Epithelial cell of prostate (primary cell): ENCODE measurements around the gene RAMP2.
"Not testable (repeated sequence)": the region's sequence is repeated elsewhere in the genome, so short reads cannot be mapped to it uniquely, and the experiment has no call there.

Source experiments
- DNase-seq: peaks from one replicate; pipeline ENCODE4 v3.0.0-alpha.2; 2011; ENCODE audit warnings: low read depth, low spot score
- H3K27ac ChIP-seq: fragments of 450-650 bp; 2 replicates; pipeline ENCODE4 v1.5.1; 2017; ENCODE audit warnings: mild to moderate bottlenecking

RAMP2 gene

GRCh38 chr17:42767512-42767911 lies 6.5 kb downstream of the RAMP2 start:
- DNase-seq: no peak

DNA sequence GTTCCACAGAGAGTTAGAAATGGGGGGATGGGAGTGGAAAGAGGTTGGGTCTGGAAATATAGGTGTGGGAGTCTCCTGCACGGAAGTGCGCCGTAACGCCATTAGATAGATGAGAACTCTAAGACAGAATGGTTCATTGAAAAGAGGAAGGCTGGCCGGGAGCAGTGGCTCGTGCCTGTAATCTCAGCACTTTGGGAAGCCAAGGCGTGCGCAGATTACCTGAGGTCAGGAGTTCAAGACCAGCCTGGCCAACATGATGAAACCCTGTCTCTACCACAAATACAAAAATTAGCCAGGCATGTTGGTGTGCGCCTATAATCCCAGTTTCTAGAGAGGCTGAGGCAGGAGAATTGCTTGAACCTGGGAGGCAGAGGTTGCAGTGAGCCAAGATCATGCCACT lies 7.0 kb downstream of the RAMP2 start:
- not testable (repeated sequence) for H3K27ac ChIP-seq, DNase-seq

More at GRCh38 chr17:42767512-42767911, 6.5 kb downstream of the RAMP2 start:
- no peak overlapping the region for H3K27ac ChIP-seq

DNA sequence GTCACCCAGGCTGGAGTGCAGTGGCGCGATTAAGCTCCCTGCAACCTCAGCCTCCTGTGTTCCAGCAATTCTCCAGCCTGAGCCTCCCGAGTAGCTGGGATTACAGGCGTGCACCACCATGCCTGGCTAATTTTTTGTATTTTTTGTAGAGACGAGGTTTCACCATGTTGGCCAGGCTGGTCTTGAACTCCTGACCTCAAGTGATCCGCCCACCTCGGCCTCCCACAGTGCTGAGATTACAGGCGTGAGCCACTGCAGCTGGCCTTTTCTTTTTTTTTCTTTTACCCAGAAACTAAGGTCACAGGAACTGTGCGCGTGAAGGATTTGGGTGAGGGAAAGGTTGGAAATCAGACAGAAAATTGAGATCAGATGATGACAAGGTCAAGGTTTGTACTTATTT lies 8.9 kb downstream of the RAMP2 start:
- not testable (repeated sequence) for DNase-seq, H3K27ac ChIP-seq

DNA sequence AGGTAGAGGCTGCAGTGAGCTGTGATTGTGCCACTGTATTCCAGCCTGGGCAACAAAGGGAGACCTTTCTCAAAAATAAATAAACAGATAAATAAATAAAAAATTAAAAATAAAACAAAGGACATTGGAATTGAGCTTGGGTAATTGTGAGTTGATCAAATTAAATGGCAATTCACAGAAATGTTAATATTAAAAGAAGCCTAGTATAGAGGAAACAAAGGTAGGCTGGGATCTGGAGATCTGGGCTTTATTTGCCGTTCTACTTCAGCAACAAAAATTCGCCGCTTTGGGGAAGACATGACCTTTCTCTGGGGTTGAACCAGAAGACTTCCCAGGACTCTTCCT lies 11.9 kb downstream of the RAMP2 start:
- H3K27ac ChIP-seq: peak overlapping the region; percentile 81
- DNase-seq: no peak

DNA sequence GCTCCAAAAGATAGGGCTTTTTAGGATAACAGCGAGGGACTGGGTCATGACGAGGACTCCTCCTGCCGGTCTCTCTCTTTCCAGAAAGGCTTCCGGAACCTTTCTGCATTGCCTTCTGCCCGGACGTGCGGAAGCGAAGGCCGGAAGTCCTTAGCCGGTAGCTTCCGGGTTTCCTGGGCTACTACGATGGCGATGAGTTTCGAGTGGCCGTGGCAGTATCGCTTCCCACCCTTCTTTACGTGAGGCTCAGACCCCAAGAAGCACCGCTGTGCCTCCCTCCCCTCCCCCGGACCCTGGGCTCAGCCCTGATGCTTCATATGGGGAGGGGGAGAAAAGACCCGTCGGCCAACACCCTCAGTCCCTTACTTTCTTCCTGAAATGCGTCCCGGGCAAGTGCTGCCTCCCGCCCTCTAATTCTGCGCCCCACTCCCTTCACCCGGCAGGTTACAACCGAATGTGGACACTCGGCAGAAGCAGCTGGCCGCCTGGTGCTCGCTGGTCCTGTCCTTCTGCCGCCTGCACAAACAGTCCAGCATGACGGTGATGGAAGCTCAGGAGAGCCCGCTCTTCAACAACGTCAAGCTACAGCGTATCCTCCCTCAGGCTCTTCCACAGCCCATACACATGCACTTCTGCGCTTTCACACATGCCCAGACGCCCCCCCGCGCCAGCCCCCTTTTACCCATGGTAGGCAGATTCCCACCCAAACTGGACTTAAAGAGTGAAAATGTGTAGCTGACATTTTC lies 12.4 kb downstream of the RAMP2 start, which contains the start of gene VPS25:
Gene VPS25, plus strand, starts transcription at position 160 of the 746 bp plus-strand sequence. Its CDS starts 27 bp downstream, at position 187.
- DNase-seq: peak; percentile 43

GRCh38 chr17:42774066-42774745 lies 13.2 kb downstream of the RAMP2 start:
- DNase-seq: no peak
- H3K27ac ChIP-seq: peak overlapping the region; percentile 81

More for the DNA sequence above, 12.4 kb downstream of the RAMP2 start, which contains the start of gene VPS25:
- peak within 1 kb of the TSS; percentile 81 for H3K27ac ChIP-seq

GRCh38 chr17:42775534-42776098 lies 14.6 kb downstream of the RAMP2 start:
- no peak for DNase-seq
- H3K27ac ChIP-seq: no peak overlapping the region

- no peak overlapping the region for H3K27ac ChIP-seq
Observed at GRCh38 chr17:42778570-42778969, 17.5 kb downstream of the RAMP2 start.

DNA sequence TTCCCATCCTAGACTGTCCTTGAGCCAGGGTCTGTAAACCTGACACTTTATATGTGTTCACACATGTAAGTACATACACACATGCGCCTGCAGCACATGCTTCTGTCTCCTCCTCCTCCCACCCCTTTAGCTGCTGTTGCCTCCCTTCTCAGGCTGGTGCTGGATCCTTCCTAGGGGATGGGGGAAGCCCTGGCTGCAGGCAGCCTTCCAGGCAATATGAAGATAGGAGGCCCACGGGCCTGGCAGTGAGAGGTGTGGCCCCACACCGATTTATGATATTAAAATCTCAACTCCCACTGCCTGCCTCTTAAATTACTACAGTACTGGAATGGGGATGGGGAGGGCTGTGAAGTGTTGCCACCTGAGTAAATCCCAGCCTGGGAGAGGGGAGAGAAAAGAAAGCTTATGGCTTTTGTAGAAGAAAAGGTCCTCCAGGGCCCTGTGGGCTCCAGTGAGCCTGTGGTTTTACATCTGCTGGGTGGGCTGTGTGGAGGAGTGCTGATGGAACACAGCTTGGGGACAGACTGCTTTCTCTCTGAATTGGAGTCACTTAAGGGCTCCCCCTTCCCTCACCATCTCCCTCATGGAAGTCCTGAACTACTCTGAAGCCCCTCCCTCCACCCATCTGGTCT lies 18.4 kb downstream of the RAMP2 start:
- DNase-seq: no peak
- no peak overlapping the region for H3K27ac ChIP-seq

More at GRCh38 chr17:42778570-42778969, 17.5 kb downstream of the RAMP2 start:
- no peak for DNase-seq

- no peak within 1 kb of the TSS for H3K27ac ChIP-seq
- DNase-seq: no peak
Observed at GRCh38 chr17:42779936-42780850, 19.2 kb downstream of the RAMP2 start, which contains the start of gene WNK4. Gene WNK4 (plus strand): TSS chr17:42780610. CDS start chr17:42780699, 89 bp downstream.

DNA sequence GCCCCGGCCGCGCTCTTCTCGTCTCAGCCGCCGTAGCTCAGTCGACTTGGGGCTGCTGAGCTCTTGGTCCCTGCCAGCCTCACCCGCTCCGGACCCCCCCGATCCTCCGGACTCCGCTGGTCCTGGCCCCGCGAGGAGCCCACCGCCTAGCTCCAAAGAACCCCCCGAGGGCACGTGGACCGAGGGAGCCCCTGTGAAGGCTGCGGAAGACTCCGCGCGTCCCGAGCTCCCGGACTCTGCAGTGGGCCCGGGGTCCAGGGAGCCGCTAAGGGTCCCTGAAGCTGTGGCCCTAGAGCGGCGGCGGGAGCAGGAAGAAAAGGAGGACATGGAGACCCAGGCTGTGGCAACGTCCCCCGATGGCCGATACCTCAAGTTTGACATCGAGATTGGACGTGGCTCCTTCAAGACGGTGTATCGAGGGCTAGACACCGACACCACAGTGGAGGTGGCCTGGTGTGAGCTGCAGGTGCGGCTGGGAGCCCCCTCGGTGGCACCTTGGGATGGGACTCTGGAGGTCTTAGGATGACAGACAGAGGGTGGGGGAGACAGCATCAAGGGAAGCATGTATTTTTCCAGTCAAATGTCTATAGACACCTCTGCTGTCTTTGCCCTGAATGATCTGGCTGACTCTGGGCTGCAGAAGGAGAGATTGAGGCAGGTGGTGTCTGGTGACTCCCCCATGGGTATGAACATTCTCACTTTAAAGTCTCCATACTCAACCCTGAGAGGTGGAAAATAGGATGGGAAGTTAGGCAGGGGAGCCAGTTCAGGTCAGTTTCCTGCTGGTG lies 20.0 kb downstream of the RAMP2 start:
- H3K27ac ChIP-seq: no peak overlapping the region
- DNase-seq: no peak

GRCh38 chr17:42781639-42782165 lies 20.7 kb downstream of the RAMP2 start:
- H3K27ac ChIP-seq: no peak overlapping the region
- no peak for DNase-seq

DNA sequence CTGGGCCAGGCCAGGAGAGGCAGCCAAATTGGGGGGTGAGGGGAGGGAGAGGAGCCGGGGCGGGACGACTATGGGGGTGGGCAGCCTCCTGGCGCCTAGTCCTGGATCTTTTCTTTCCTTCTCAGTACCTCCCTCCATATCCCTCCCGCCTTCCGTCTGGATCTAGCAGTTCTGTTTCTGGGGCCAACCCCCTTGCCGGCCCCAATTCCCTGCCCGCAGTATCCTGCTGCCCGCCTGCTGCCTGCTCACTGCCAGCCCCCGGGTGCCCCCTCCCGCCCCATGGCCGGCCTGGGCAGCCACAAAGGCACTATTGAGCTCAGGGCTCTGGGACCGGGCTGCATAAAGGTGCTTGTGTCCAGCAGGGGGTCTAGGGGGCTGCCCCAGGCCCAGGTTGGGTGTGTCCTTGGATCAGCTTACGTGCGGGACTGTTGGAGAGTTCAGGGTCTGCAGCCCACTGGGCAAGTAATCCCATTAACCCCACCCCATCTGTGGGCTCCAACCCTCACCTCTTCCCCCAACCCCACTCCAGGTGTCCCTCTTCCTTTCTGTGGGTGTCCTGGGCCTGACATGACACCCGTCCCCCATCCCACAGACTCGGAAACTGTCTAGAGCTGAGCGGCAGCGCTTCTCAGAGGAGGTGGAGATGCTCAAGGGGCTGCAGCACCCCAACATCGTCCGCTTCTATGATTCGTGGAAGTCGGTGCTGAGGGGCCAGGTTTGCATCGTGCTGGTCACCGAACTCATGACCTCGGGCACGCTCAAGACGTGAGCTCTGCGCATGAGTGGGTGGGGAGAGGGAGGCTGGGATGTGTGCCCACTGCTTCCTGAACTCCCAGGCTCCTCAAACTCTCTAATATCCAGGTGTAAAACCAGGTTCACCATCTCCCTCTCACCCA lies 21.4 kb downstream of the RAMP2 start:
- DNase-seq: no peak
- H3K27ac ChIP-seq: peak overlapping the region; percentile 42

- peak; percentile 22 for DNase-seq
- H3K27ac ChIP-seq: peak overlapping the region; percentile 42
Observed at GRCh38 chr17:42783062-42783790, 22.2 kb downstream of the RAMP2 start.

DNA sequence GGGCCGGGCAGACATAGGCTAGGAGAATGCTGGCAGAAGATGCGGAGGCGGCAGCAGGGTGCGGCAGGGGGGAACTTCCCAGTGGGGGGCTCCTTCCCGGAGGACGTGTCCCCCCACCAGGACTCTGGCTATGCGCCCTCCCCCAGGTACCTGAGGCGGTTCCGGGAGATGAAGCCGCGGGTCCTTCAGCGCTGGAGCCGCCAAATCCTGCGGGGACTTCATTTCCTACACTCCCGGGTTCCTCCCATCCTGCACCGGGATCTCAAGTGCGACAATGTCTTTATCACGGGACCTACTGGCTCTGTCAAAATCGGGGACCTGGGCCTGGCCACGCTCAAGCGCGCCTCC lies 22.7 kb downstream of the RAMP2 start:
- no peak for DNase-seq
- H3K27ac ChIP-seq: peak overlapping the region; percentile 42

GRCh38 chr17:42784409-42784808 lies 23.4 kb downstream of the RAMP2 start:
- no peak for DNase-seq
- no peak overlapping the region for H3K27ac ChIP-seq
